Forelimb muscle (tissue), 1 donor: ENCODE measurements around the gene PHACTR4. TPM values are rescaled to one million over a fixed set of nuclear protein-coding genes. Genes with fewer than 3 reads are reported as not detected.
"Not testable (repeated sequence)": the region's sequence is repeated elsewhere in the genome, so short reads cannot be mapped to it uniquely, and the experiment has no call there.

Experiments used
- DNase-seq: peaks from one replicate; pipeline ENCODE4 v3.0.0-alpha.2; 2013; ENCODE audit warnings: low read depth
- polyA plus RNA-seq: library from polyadenylated mRNA; unstranded; fragments of 120-200 nt; gene quantifications from one replicate; pipeline ENCODE4 v1.2.1, GENCODE V29; 2013; ENCODE audit not compliant: insufficient read length

Gene PHACTR4
- polyA plus RNA-seq, 1 donor: 23.4 TPM

DNA sequence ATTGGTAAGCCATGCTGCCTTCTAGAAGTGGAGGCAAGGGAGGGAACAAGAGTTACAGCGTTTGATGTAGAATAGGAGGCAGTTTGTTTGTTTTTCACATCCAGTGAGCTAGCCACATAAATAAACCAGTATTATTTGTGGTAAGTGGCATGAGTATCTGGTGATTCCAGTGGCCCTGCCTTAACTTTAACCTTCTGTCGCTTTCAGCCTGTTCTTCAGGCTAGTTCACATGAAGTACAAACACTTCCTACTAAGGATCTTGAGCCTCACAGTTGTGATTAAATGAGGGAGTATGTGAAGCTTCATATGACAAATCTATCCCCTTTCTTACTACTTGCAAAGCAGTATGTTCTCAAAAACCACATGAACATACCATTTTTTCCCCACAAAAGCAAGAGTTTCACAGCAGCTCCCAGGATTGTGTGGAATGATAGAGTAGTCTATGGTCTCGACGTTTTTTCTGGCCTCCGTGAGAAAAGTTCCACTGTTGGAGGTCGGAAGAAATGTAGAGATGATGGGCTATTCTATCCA lies 59.5 kb downstream of the PHACTR4 start:
- DNase-seq: no peak

DNA sequence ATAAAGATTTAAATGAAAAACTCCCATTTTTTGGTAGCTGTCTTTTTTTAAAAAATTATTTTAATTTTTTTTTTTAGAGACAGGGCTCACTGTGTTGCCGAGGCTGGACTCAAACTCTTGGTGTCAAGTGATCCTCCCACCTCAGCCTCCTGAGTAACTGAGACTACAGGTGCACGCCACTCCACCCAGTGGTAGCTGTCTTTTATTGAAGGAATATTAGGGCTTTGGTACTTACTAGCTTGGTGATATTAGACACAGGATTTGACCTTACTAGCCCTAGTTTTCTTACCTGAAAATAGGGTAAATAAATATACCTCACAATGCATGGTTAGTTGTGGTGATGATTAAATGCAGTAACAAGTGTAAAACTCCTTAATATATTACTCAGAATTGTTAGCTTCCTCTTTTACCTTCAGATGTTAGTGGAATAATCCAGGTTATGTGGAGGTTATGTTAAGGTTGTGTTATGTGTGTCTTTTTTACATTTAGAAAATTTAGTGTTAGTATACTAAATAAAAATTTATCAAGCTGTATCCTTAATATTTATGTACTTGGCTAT lies 66.8 kb downstream of the PHACTR4 start:
- DNase-seq: no peak

- DNase-seq: no peak
Observed at GRCh38 chr1:28437264-28437923, 67.9 kb downstream of the PHACTR4 start.

- peak; percentile 22 for DNase-seq
Observed at GRCh38 chr1:28437924-28438699, 68.6 kb downstream of the PHACTR4 start.

DNA sequence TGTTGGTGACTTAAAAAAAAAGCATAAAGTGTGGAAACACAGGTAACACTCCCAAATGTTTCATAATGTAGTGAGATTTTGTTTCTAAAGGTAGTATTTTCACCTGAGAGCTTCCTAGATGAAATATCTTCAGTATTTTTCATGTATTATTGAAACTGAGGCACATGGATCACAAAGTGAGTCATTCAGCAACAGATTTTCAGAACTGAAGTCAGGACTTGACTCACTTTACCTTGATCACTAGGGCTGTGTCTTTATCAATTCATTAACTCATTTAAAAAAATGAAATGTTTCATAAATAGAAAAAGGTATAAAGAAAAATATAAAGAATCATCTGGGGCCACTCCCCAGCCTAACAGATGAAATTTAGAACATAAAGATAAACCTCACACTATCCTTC lies 69.8 kb downstream of the PHACTR4 start:
- no peak for DNase-seq

GRCh38 chr1:28441674-28442073 lies 72.1 kb downstream of the PHACTR4 start:
- no peak for DNase-seq

GRCh38 chr1:28443550-28443949 lies 74.0 kb downstream of the PHACTR4 start:
- DNase-seq: no peak

DNA sequence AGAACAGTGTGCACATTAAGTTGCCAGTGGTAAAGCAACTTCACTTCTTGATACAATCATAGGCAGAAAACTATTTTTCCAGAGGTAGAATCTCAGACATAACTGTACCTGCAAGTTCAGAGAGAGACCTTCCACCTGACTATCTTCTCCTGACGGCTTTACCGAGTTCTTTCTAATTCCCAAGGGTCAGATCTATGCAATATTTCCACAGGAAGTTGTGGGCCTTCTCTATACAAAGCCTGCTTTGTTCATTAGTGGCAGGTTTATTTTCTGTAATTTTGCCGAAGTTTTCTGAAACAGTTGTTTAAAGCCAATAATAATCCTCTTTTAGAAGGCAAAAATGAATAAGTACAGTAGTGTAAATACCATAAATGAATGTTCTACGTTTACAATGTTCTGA lies 78.1 kb downstream of the PHACTR4 start:
- no peak for DNase-seq

DNA sequence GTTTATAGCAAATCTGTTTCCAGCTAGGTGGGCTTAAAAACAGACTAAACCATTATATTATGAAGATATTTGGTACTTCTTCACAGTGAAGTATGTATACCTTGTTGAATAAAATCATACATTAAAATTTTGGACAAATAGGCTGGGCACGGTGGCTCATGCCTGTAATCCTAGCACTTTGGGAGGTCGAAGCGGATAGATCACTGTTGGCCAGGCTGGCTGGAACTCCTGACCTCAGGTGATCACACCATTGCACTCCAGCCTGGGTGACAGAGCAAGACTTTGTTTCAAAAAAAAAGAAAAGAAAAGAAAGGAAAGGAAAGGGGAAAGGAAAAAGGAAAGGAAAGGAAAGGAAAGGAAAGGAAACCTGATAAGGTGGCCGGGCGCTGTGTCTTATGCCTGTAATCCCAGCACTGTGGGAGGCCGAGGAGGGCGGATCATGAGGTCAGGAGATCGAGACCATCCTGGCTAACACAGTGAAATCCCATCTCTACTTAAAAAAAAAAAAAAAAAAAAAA lies 78.6 kb downstream of the PHACTR4 start:
- DNase-seq: not testable (repeated sequence)

GRCh38 chr1:28449904-28450303 lies 80.4 kb downstream of the PHACTR4 start:
- no peak for DNase-seq

DNA sequence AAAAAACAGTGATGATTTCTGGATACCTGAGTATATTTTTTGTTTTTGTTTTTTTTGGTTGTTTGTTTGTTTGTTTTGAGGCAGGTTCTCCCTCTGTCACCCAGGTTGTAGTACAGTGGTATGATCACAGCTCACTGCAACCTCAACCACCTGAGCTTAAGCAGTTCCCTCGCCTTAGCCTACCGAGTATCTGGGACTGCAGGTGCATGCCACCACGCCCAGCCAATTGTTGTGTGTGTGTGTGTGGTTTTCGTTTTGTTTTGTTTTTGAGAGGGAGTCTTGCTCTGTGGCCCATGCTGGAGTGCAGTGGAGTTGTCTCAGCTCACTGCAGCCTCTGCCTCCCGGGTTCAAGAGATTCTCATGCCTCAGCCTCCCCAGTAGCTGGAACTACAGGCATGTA lies 81.0 kb downstream of the PHACTR4 start:
- DNase-seq: no peak

GRCh38 chr1:28451011-28451410 lies 81.5 kb downstream of the PHACTR4 start:
- no peak for DNase-seq

GRCh38 chr1:28456078-28456477 lies 86.5 kb downstream of the PHACTR4 start:
- no peak for DNase-seq

GRCh38 chr1:28457678-28458077 lies 88.1 kb downstream of the PHACTR4 start:
- no peak for DNase-seq

DNA sequence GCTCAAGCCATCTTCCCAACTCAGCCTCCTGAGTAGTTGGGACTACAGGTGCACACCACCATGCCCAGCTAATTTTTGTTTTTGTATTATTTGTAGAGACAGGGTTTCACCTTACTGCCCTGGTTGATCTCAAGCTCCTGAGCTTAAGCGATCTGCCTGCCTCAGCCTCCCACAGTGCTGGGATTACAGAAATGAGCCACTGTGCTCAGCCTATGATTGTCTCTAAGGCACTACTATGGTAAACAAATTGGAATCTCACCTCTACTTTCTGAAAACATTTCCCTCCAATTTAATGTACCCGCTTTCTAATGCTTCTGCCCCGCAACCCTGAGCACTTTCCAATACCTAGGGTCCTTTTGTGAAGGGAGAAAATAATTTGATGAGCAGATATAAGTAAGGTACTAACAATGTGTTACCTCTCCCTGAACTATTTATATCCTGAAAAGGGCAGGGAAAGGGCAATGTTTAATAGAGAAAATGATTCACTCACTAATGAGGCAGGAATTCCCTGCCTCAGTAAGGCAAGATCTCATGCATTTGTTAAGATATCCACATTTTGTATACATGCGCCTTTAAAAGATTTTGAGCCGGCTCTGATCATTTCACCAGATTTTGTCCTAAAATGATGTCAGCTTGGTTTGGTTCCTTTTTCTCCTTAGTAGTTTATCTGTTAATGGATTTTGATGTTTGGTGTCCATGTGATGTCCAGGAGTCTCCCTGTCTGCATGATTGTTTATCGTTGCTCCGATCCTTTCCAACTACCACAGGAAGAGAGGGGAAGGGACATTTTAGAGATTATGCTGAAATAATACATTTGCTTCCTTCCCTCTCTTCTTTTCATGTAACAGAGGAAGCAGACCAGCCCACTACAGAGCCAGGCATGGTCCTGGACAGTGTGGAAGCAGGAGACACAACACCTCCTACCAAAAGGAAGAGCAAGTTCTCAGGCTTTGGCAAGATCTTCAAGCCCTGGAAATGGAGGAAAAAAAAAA lies 89.0 kb downstream of the PHACTR4 start:
- DNase-seq: no peak

DNA sequence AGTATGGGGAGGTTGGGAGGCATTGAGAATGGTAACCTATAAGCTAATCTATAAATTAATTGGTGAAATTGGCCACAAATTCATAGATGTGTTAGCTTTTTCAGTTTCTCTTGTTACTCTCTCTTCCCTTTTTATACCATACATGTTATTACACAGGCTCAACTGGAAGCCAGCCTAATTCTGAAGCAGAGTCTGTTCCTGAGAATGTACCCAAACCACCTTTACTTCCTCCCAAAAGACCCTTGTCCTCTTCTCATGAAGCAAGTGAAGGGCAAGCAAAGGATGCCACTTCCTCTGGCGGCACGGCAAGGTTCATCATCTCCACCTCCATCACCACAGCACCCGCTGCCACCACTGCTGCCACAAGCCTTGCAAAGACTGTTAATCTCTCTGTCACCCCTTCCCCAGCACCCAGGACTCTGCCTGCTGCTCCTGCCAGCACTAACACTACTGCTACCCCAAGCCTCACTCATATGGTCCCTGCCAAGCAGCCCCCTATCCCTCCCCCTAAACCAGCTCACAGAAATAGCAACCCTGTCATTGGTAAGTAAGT lies 96.8 kb downstream of the PHACTR4 start:
- DNase-seq: no peak

DNA sequence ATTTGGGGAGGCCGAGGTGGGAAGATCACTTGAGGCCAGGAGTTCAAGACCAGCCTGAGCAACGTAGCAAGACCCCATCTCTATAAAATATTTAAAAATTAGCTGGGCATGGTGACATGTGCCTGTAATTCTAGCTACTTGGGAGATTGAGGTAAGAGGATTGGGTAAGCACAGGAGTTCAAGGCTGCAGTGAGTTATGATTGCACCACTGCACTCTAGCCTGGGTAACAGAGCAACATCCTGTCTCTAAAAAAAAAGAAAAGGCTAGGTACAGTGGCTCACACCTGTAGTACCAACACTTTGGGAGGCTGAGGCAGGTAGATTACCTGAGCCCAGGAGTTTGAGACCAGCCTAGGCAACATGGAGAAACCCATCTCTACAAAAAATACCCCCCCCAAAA lies 100.6 kb downstream of the PHACTR4 start:
- no peak for DNase-seq

- not testable (repeated sequence) for DNase-seq
Observed at GRCh38 chr1:28479497-28479896, 110.0 kb downstream of the PHACTR4 start.

GRCh38 chr1:28480308-28480707 lies 110.8 kb downstream of the PHACTR4 start:
- DNase-seq: no peak

DNA sequence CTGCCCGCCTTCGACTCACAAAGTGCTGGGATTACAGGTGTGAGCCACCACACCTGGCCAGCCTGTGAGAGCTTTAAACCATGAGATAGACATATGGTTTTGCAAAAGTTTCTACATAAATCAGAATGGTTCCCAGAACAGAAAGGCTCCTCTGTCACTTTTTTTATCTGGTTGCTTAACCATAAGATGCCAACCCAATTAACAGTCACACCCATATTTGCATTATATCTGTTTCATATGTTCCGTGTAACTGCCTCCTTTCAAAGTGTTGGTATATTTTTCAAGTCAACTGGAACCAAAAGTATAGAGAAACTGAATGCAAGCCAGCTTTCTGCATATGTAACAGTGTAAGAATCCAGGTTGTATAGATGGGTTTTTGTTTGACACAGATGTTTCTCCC lies 112.6 kb downstream of the PHACTR4 start:
- DNase-seq: no peak

DNA sequence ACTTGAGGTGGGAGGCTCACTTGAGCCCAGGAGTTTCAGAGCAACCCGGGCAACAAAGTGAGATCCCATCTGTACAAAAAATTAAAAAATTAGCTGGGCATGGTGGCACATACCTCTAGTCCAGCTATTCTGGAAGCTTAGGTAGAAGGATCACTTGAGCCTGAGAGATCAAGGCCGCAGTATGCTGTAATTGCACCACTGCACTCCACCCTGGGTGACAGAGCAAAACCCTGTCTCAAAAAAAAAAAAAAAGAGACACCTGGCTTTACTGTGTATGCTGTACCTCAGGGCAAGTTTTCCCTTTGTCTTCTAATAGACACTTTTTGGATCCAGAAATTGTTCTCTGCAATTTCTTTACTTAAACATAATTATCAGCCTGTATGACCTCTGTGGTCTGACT lies 113.2 kb downstream of the PHACTR4 start:
- DNase-seq: no peak
